ENCODE data around the gene ASIC1.

ASIC1 gene

GRCh38 chr12:50057000-50057841 is at the start of gene ASIC1:
Gene ASIC1, plus strand, starts transcription at chr12:50057596. Its CDS starts 1,171 bp downstream, at chr12:50058767.
- TF ChIP-seq CTCF (IDR thresholded peaks at IDR 0.05; ENCODE audit: low read depth, low read length), result no peak
- DNase-seq (ENCODE audit: extremely low read depth, low read depth), result no peak

- DNase-seq (ENCODE audit: extremely low read depth, low read depth), result no peak
- no peak for TF ChIP-seq CTCF (IDR thresholded peaks at IDR 0.05; ENCODE audit: low read depth, low read length)
These were observed 43.8 kb upstream of the ASIC1 start for GRCh38 chr12:50013361-50014147.

DNA sequence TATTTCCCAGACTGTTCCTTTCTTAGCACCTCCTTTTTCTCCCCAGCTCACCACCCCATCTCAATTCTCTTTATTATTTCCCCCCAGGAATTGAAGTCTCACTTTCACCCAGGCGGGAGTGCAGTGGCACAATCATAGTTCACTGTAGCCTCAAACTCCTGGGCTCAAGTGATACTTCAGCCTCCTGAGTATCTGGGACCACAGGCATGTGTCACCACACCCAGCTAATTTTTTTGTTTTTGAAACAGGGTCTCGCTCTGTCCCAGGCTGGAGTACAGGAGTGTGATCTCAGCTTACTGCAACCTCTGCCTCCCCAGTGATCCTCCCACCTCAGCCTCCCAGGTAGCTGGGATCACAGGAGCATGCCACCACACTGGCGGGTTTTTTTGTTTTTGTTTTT is 43.1 kb upstream of the ASIC1 start:
- DNase-seq (ENCODE audit: extremely low read depth, low read depth), result no peak
- no peak for TF ChIP-seq CTCF (IDR thresholded peaks at IDR 0.05; ENCODE audit: low read depth, low read length)

DNA sequence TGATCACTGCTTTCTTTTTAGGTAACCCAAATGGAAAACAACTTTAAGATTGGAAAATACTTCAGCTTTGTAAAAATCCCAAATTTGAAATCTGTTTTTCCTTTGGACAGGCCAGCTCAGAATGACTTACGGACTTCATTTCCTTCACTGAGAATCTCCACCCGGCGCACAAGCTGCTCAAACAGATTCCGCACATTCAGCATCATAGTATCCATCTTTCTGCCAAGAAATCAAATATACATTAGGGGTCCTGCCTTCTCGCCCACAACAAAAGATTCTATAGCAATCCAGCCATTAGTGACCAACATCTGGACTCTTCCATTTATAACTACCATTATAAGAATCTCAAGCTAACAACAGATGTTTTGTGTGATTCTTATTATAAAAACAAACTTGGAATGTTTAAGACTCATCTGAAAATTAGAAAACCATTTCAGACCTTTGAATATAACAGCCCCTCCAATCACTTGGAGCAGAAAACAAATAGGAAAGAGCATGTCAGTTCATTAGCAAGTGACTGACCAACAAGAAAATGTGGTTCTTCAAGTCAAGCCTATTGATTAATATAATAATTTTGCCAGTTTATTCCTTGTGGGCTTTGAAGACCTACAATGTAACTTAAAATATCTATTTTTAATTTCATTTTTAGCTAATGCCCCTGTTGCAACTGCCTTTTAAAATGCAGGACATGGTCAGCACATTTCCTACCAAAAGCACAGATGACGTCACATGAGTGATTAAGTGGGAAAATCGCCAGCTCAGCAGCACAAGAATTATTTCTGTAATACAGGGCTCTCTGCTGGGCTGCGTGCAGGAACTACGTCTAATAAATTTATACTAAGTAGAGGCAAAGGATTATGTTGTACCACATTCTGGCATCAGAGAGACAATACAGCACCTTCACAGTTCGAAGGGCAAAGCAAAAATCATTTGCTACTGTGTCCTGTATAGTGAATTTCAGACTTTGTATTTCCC is 40.6 kb upstream of the ASIC1 start:
- TF ChIP-seq CTCF (IDR thresholded peaks at IDR 0.05; ENCODE audit: low read depth, low read length), result no peak; the same call in 1 of the 2 replicates
- DNase-seq (ENCODE audit: extremely low read depth, low read depth), result peak; percentile 67

DNA sequence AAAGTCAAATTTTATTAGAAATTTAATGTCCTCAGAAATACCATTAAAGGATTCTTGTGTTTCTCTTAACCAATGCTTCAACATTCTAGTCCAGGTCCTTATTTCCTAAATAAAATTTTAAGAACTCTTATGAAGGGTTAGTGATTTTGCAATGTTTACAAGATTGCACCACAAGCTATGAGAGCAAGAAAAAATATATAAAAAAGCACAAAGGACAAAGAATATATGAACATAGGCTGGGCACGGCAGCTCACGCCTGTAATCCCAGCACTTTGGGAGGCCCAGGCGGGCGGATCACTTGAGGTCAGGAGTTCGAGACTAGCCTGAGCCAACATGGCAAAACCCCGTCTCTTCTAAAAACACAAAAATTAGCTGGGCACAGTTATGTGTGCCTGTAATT is 39.8 kb upstream of the ASIC1 start:
- TF ChIP-seq CTCF (IDR thresholded peaks at IDR 0.05; ENCODE audit: low read depth, low read length), result no peak
- DNase-seq (ENCODE audit: extremely low read depth, low read depth), result no peak

DNA sequence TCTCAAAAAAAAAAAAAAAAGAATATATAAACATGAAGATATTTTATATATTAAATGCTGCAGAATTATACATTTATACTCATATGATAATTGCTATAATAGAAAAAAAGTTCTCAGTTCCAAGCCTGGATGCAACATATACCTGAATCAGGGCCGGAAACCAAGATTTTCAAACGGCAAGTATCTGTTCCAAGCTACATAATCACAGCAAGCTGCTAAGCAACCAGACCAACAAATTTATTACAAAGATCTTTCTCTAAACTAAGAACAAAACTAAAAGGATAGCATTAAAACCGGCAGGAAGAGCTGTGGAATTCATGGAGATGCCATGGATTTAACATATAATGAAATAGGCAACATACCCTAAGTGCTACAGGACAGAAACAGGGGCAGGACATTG is 39.2 kb upstream of the ASIC1 start:
- no peak for DNase-seq (ENCODE audit: extremely low read depth, low read depth)
- no peak for TF ChIP-seq CTCF (IDR thresholded peaks at IDR 0.05; ENCODE audit: low read depth, low read length)
